Measurements from ENCODE around the gene ZBTB3.

- no peak for TF ChIP-seq POLR2A (IDR thresholded peaks at IDR 0.05)
- TF ChIP-seq CTCF (IDR thresholded peaks at IDR 0.05), result no peak
Measured at GRCh38 chr11:62710001-62710345, 44.0 kb downstream of the ZBTB3 start.
